HFFc6 (cell line): ENCODE data around the gene RBM19. TPM values are rescaled to one million over a fixed set of nuclear protein-coding genes. Genes with fewer than 3 reads are reported as not detected.

Experiments used
- DNase-seq: peaks from one replicate; pipeline ENCODE4 v3.0.0-alpha.2; 2018
- H3K27ac Mint-ChIP-seq: 2 replicates; pipeline ENCODE4 v1.8.0; 2020; ENCODE audit warnings: mild to moderate bottlenecking, mixed read lengths
- H3K27me3 Mint-ChIP-seq: 2 replicates; pipeline ENCODE4 v1.8.0; 2021; ENCODE audit warnings: mild to moderate bottlenecking, moderate library complexity, mixed read lengths; ENCODE audit not compliant: insufficient read depth
- H3K36me3 Mint-ChIP-seq: 2 replicates; pipeline ENCODE4 v1.8.0; 2021; ENCODE audit warnings: low read depth, mixed read lengths
- H3K4me1 Mint-ChIP-seq: 2 replicates; pipeline ENCODE4 v1.8.0; 2020; ENCODE audit warnings: low read depth, mixed read lengths
- H3K4me3 Mint-ChIP-seq: 2 replicates; pipeline ENCODE4 v1.8.0; 2020; ENCODE audit warnings: mild to moderate bottlenecking, moderate library complexity, mixed read lengths
- H3K9me3 Mint-ChIP-seq: 2 replicates; pipeline ENCODE4 v1.8.0; 2020; ENCODE audit warnings: mild to moderate bottlenecking, mixed read lengths
- total RNA-seq, 6 experiments: library from RNA; stranded (reverse); fragmentation: NEBNext Ultra II Directional; extraction: Animal tissue kit (Norgen Biotek cat#: 25700); gene quantifications; 2 replicates in 1 of 6; 3 replicates in 5 of 6; pipeline ENCODE4 v1.2.3, GENCODE V29; 2021
- TF ChIP-seq, protein P1 (sequence below): fragments of 200-600 bp; sonication (generic); IDR thresholded peaks from 2 replicates; pipeline ENCODE4 v1.5.0; 2021; ENCODE audit warnings: antibody characterized with exemption, mild to moderate bottlenecking

The RBM19 gene
- total RNA-seq, 6 experiments from 2014 or later, result 27.8 to 34.8 (median 29.8) TPM

DNA sequence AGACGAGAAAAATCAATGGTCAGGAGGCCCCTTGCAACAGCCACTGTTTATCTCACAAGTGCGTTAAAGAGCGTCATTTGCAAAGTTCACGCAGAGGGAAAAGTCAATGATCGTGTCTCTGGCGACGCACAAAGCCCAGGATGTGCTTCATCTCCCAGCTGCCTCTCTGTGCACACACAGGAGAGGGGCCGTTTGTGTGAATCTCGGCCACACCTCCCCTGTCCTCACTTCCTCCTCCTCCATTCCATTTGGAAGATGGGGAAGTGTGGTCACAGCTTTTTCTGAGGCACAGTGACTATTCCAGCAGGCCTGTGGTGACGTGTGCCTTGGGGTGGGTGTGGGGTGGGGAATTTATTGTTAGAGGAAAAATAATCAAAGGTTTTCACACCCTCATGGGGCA, 90.4 kb downstream of the RBM19 start:
- peaks cover 13% of the 10 kb centered on the region for H3K4me1 Mint-ChIP-seq
- no peaks in the 10 kb centered on the region; the same call in 1 of the 2 replicates for H3K27me3 Mint-ChIP-seq
- H3K27ac Mint-ChIP-seq, result peak overlapping the region; percentile 80
- DNase-seq, result peak; percentile 21
- H3K36me3 Mint-ChIP-seq, result peaks cover 13% of the 10 kb centered on the region
- no peak overlapping the region for H3K4me3 Mint-ChIP-seq
- no peaks in the 10 kb centered on the region for H3K9me3 Mint-ChIP-seq
- TF ChIP-seq, protein P1, sequence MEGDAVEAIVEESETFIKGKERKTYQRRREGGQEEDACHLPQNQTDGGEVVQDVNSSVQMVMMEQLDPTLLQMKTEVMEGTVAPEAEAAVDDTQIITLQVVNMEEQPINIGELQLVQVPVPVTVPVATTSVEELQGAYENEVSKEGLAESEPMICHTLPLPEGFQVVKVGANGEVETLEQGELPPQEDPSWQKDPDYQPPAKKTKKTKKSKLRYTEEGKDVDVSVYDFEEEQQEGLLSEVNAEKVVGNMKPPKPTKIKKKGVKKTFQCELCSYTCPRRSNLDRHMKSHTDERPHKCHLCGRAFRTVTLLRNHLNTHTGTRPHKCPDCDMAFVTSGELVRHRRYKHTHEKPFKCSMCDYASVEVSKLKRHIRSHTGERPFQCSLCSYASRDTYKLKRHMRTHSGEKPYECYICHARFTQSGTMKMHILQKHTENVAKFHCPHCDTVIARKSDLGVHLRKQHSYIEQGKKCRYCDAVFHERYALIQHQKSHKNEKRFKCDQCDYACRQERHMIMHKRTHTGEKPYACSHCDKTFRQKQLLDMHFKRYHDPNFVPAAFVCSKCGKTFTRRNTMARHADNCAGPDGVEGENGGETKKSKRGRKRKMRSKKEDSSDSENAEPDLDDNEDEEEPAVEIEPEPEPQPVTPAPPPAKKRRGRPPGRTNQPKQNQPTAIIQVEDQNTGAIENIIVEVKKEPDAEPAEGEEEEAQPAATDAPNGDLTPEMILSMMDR, result no peak

DNA sequence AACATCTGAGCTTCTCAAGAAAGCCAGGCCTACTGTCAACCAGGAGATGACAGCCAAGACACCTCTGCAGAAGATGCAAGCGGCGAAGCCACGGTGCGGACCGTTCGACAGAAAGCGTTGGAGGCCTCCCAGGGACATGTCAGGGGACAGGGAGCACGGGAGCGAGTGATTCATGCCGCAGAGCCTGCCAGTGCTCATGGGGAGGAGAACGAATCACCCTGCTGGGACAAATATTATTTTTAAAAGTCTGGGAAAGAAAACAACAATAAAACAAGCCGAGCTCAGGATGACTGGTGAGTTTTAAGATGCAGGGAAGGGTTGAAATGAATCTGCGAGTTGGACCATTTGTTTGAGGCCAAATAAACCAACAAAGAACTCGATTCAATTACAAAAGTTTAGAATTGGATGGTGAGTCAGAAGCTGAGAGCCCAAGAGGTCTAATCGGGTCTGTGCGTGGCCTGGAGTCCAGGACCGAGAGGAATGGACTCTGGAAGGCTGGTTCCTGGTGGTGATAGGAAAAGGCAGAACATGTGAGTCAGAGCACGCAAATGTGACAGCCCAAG, 91.0 kb downstream of the RBM19 start:
- TF ChIP-seq, protein P1, result no peak
- peaks cover 13% of the 10 kb centered on the region for H3K4me1 Mint-ChIP-seq
- peak overlapping the region; percentile 80 for H3K27ac Mint-ChIP-seq
- no peak overlapping the region for H3K4me3 Mint-ChIP-seq
- H3K36me3 Mint-ChIP-seq, result peaks cover 13% of the 10 kb centered on the region
- DNase-seq, result peak; percentile 59
- no peaks in the 10 kb centered on the region for H3K9me3 Mint-ChIP-seq
- no peaks in the 10 kb centered on the region; the same call in 1 of the 2 replicates for H3K27me3 Mint-ChIP-seq

DNA sequence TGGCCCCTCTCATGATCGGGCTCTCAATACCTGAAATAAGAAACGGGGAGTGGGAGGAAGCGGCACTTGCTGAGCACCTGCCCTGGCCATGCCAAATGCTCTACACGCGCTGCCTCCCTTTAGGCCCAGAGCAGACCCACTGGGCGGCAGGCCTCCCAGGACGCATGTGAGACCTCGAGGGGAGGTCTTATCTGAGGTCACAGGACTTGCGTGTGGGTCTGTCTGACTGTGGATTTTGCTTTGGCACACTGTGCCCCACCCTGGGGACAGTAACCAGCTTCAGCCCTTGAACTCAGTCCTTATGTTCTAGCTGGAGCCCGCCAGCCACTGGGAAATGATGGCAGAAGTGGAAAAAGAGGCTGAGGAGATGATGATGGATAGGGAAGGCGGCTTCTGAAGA, 91.8 kb downstream of the RBM19 start:
- Mint-ChIP-seq H3K9me3 (no peaks in the 10 kb centered on the region), H3K4me1 (peaks cover 13% of the 10 kb centered on the region), H3K27ac (peak overlapping the region; percentile 33; the same call in 1 of the 2 replicates), H3K36me3 (peaks cover 9% of the 10 kb centered on the region), H3K4me3 (no peak overlapping the region), H3K27me3 (no peaks in the 10 kb centered on the region; the same call in 1 of the 2 replicates)
- TF ChIP-seq, protein P1, result no peak
- no peak for DNase-seq

DNA sequence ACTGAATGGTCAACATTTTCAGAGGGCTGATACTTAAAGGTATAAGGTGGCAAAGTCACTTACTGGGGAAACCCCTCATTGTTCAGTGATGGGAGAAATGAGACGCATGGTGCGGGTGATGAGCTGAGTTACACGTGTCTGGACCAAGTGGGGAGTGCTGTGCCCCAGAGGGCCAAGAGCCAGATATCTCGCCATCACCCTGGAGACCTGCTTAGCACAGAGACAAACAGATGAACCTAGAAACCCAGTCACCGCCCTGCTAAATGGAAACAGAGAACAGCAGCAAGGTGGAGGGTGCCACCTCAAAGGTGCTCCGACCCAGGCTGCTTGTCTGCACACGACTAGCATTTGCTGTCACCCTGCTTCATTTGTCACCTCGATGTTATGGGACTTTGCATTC, 92.4 kb downstream of the RBM19 start:
- no peaks in the 10 kb centered on the region for H3K9me3 Mint-ChIP-seq
- peaks cover 9% of the 10 kb centered on the region for H3K36me3 Mint-ChIP-seq
- H3K27me3 Mint-ChIP-seq, result no peaks in the 10 kb centered on the region; the same call in 1 of the 2 replicates
- DNase-seq, result no peak
- H3K4me3 Mint-ChIP-seq, result no peak overlapping the region
- peaks cover 13% of the 10 kb centered on the region for H3K4me1 Mint-ChIP-seq
- TF ChIP-seq, protein P1, result no peak
- no peak overlapping the region for H3K27ac Mint-ChIP-seq

DNA sequence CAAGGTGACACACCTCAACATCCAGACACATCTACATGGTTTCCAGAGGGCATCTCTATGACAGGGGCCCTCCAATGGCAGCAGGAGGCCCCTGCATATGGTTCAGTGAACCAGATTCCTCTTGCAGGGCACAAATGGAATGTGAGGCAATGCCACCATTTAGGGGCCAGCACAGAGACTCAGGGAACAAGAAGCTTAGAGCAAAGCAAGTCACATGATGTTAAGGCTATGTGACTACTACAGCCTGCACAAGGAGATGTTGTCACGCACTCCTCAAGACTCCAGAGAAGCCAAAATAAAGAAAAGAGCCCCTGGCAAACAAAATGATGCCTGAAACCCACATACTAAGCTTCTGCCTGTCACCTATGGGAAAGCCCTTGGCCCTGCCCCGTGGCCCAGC, 95.2 kb downstream of the RBM19 start:
- Mint-ChIP-seq H3K9me3 (no peaks in the 10 kb centered on the region), H3K36me3 (peaks cover 9% of the 10 kb centered on the region), H3K27me3 (no peaks in the 10 kb centered on the region), H3K4me1 (peaks cover 13% of the 10 kb centered on the region), H3K4me3 (no peak overlapping the region), H3K27ac (no peak overlapping the region)
- TF ChIP-seq, protein P1, result no peak
- no peak for DNase-seq
